Activated naive CD8-positive, alpha-beta T cell (primary cell): ENCODE data around the gene SAT1.
"Not testable (repeated sequence)": the region's sequence is repeated elsewhere in the genome, so short reads cannot be mapped to it uniquely, and the experiment has no call there.

Source experiments
- H3K27ac Mint-ChIP-seq: one replicate; pipeline ENCODE4 v1.8.0; 2021; ENCODE audit warnings: mixed read lengths
- H3K27me3 Mint-ChIP-seq: one replicate; pipeline ENCODE4 v1.8.0; 2021; ENCODE audit warnings: mixed read lengths
- H3K36me3 Mint-ChIP-seq: one replicate; pipeline ENCODE4 v1.8.0; 2021; ENCODE audit warnings: mixed read lengths
- H3K4me1 Mint-ChIP-seq: one replicate; pipeline ENCODE4 v1.8.0; 2021; ENCODE audit warnings: low read depth, mixed read lengths
- H3K4me3 Mint-ChIP-seq: one replicate; pipeline ENCODE4 v1.8.0; 2021; ENCODE audit warnings: mild to moderate bottlenecking, mixed read lengths
- H3K9me3 Mint-ChIP-seq: one replicate; pipeline ENCODE4 v1.8.0; 2021; ENCODE audit warnings: low read depth, mixed read lengths

The SAT1 gene

DNA sequence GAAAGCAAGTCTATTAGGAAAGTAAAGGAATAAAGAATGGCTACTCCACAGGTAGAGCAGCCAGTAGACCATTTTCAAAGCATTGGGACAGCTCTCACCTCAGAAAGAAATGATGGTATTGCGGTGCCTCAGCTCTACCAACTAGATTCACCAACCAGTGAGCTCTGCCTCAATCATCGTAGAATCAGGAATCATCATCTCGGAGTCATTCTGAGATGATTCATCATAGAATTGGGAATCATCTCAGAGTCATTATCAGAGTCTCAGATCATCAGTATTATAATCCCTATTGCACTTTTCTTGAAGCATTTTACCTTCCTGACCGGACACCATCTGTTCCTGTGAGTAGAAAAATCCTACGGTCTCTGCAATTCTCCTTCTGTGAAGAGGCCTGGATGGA is 17.5 kb upstream of the SAT1 start:
- no peaks in the 10 kb centered on the region for H3K9me3 Mint-ChIP-seq
- no peaks in the 10 kb centered on the region for H3K36me3 Mint-ChIP-seq
- H3K4me1 Mint-ChIP-seq: peaks cover 2% of the 10 kb centered on the region
- no peaks in the 10 kb centered on the region for H3K27me3 Mint-ChIP-seq
- H3K27ac Mint-ChIP-seq: no peak overlapping the region
- no peak overlapping the region for H3K4me3 Mint-ChIP-seq

DNA sequence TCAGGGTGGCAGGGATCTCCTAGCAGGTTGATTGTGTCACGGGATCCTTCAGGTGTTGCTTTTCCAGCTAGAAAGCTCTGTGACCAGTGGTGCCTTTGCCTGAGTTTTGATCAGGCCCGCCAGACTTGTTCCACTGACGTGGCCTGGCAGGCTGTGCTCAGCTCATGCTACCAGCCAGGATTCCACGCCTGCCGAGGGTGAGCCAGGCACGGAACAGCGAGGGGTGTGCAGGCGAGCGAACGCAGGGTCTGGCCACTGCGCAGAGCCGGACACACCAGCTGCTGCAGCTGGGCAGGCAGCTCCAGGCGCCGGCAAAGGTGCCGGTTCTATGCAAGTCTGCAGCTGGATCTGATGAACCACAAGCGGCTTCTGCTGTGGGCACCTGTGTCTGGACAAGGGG is 17.1 kb upstream of the SAT1 start:
- Mint-ChIP-seq H3K36me3 (no peaks in the 10 kb centered on the region), H3K9me3 (no peaks in the 10 kb centered on the region), H3K27me3 (no peaks in the 10 kb centered on the region), H3K4me3 (no peak overlapping the region), H3K27ac (no peak overlapping the region), H3K4me1 (peaks cover 2% of the 10 kb centered on the region)

DNA sequence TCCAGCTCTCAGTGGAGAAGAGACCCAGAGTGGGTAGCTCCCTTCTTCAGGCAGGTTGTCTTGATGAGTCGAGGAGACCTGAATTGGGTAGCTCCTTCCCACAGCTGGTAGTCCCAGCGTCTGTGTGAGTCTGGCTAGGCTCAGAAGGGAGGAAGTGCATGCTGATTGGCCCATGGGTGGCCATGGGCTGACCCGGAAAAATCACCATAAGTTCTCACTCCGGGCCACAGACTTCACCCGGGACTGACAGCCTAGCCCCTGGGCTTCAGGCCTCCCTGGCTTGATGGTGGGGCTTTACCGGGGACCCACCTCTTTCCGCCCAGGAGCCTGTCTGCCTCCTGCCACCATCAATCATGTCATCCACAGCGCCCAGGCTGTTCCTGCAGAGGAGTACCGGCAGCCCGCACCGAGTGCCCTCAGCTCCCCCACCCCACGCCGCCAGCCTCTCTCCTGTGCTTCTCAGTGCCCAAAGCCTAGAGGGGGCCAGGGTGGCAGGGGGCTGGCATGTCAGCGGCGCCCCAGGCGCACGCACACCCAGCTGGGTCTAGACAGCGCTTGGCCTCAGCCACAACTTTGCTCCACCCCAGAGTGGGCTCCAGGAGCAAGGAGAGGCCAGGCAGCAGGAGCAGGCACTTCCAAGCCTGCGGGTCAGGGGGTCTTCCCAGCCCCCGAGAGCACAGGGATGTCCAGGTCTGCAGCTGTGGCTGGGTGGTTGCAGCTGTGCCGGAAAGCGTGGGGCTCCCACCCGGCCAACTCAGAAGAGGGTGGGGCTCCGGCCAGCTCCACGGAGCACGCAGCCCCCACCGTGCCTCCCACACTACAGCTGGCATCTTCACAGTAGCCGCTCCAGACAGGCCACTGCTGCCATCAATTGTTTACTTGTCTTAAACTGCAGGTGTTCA is 16.1 kb upstream of the SAT1 start:
- no peak overlapping the region for H3K4me3 Mint-ChIP-seq
- H3K27ac Mint-ChIP-seq: no peak overlapping the region
- H3K4me1 Mint-ChIP-seq: peaks cover 2% of the 10 kb centered on the region
- no peaks in the 10 kb centered on the region for H3K36me3 Mint-ChIP-seq
- no peaks in the 10 kb centered on the region for H3K27me3 Mint-ChIP-seq
- H3K9me3 Mint-ChIP-seq: no peaks in the 10 kb centered on the region

DNA sequence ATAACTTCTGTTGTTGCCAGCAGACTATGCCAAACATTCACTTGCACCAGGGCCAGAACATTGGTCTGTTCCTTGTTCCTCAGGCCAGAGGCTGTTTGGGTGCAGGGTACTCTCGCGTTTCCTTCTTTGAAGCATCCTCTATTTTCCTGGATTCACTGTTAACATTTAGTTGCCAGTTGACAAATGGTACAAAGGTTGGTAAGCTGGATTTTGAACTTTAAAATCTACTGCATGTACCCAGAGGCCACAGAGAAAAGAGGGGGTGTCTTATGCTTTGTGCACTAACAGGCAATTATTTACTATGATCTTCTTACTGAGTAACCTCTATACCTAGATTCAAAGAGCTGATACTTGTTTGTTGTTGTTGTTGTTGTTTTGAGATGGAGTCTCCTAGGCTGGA is 12.8 kb upstream of the SAT1 start:
- H3K27ac Mint-ChIP-seq: no peak overlapping the region
- H3K4me1 Mint-ChIP-seq: peaks cover 14% of the 10 kb centered on the region
- H3K4me3 Mint-ChIP-seq: no peak overlapping the region
- no peaks in the 10 kb centered on the region for H3K9me3 Mint-ChIP-seq
- no peaks in the 10 kb centered on the region for H3K27me3 Mint-ChIP-seq
- H3K36me3 Mint-ChIP-seq: no peaks in the 10 kb centered on the region

DNA sequence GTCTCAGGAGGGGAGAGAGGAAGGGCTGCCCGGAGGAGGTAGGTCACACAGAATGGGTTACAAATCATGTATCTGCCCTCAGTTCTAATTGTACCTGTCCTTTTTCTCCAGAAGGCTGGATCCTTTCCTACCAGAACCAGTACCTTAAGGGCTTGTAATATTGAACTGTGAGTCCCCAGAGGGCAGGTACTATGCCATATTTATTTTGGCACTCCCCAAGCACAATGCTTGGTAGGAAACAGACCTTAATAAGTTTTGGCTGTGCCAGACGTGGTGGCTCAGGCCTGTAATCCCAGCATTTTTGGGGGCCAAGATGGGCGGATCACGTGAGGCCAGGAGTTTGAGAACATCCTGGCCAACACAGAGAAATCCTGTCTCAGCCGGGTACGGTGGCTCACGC is 11.9 kb upstream of the SAT1 start:
- not testable (repeated sequence) for H3K4me3 Mint-ChIP-seq, H3K36me3 Mint-ChIP-seq, H3K27ac Mint-ChIP-seq, H3K27me3 Mint-ChIP-seq, H3K9me3 Mint-ChIP-seq
- H3K4me1 Mint-ChIP-seq: peaks cover 14% of the 10 kb centered on the region

DNA sequence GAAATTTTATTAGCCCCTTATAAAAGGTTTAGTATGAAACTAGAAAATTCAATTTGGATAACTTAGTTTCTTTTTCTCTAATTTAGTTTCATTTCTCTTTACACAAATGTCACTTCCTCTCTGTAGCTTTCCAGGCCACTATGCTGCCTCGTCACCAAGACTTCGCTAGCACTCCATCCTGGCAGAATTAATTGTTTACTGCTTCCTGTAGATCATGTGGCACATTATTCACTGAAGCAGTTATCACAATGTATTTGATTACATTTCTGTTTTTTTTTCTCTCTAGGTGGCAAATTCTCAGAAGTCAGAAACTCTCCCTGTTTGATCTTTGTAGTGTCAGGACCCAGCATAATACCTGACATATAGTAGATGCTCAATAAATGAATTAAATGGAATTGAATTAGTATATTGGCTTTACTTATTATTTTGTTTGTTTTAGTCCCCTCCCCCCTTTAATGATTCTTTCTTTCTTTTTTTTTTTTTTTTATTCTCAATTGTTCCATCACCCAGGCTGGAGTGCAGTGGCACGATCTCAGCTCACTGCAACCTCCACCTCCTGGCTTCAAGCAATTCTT is 9.3 kb upstream of the SAT1 start:
- peaks cover 14% of the 10 kb centered on the region for H3K4me1 Mint-ChIP-seq
- H3K27me3 Mint-ChIP-seq: no peaks in the 10 kb centered on the region
- peak overlapping the region; percentile 76 for H3K4me3 Mint-ChIP-seq
- peak overlapping the region; percentile 96 for H3K27ac Mint-ChIP-seq
- H3K9me3 Mint-ChIP-seq: no peaks in the 10 kb centered on the region
- H3K36me3 Mint-ChIP-seq: no peaks in the 10 kb centered on the region

DNA sequence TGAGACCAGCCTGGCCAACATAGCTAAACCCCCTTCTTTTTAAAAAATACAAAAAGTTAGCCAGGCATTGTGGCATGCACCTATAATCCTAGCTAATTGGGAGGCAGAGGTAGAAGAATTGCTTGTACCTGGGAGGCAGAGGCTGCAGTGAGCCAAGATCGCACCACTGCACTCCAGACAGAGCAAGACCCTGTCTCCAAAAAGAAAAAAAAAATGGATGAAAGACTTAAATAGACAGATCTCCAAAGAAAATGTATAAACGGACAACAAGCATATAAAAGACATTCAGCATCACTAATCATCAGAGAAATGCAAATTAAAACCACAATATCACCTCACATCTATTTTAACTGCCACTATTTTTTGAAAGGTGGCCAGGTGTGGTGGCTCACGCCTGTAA is 6.6 kb upstream of the SAT1 start:
- Mint-ChIP-seq H3K9me3 (no peaks in the 10 kb centered on the region), H3K36me3 (no peaks in the 10 kb centered on the region), H3K27ac (no peak overlapping the region), H3K4me3 (no peak overlapping the region), H3K27me3 (no peaks in the 10 kb centered on the region), H3K4me1 (peaks cover 19% of the 10 kb centered on the region)

DNA sequence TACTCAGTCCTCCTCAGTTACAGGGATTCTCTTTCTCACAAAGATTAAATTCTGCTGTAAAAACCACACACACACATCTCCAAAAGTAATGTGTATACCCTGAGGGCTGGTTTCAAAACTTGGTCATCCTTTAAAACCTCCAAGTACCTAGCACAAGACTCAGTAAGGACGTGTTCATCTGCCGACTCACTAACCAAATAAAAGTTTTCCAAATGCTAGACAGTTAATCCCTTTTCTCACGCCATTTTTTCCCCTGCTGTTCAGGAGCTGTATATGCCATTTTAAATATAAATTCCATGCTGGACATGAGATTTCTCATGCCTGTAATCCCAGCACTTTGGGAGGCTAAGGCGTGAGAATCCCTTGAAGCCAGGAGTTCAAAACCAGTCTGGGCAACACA is 3.9 kb upstream of the SAT1 start:
- H3K36me3 Mint-ChIP-seq: no peaks in the 10 kb centered on the region
- no peaks in the 10 kb centered on the region for H3K27me3 Mint-ChIP-seq
- no peak overlapping the region for H3K4me3 Mint-ChIP-seq
- H3K9me3 Mint-ChIP-seq: no peaks in the 10 kb centered on the region
- peaks cover 23% of the 10 kb centered on the region for H3K4me1 Mint-ChIP-seq
- H3K27ac Mint-ChIP-seq: peak overlapping the region; percentile 22

DNA sequence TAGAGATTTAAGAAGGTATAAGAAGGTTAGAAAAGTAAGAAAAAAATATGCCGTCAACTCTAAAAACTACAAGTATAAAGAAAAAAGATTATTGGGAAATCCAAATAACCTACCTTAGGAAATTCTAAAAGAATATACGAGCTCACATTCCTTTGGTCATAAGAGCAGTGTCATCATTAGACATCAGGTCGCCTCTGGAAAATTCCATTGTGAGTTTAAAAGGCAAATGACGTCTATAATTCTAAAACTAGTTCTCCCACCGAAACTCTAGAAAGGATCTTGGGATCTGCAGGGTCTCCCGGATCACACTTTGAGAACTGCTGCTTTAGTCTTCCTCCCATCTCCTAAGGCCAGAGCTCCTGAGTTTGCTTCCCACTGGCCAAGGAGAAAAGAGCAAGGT is 518 bp upstream of the SAT1 start:
- Mint-ChIP-seq H3K4me1 (peaks cover 38% of the 10 kb centered on the region), H3K4me3 (peak overlapping the region; percentile 94)

DNA sequence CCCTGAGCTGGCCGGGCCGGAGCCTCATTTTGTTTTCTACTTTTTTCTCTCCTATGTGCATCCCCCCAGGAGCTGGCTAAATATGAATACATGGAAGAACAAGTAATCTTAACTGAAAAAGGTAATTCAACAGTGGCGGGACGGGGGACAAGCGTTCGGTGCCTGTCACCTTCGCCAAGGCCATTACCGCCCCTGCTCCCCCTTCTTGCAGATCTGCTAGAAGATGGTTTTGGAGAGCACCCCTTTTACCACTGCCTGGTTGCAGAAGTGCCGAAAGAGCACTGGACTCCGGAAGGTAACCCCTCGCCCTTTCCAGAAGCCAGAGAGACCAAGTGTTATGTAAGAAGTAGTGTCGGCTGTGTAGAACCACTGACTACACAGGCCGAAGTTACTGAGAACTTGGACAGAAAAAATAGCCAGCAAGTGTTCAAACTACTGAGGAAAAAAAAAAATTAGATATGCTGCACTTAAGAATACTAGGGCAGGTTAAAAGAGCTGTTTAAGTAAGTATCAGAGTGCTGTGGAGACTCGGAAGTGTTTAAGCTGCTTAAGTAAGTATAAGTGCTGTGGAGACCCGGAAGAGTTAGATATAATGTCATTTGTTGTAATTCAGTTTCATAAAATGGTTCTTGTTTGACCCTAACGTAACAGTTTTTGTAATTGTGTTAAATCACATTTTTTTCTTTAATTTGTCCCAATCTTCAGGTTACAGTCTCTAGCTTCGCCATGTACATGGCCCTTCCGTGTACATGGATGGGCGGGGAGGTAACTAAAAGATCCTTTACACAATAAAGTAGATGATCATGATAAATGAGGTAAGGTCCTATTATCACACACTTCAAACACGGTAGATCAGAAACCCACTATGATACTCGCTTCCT is 856 bp downstream of the SAT1 start:
- Mint-ChIP-seq H3K4me1 (peaks cover 38% of the 10 kb centered on the region), H3K27me3 (no peaks in the 10 kb centered on the region), H3K36me3 (peaks cover 4% of the 10 kb centered on the region), H3K9me3 (no peaks in the 10 kb centered on the region), H3K4me3 (peak overlapping the region; percentile 94), H3K27ac (peak overlapping the region; percentile 86)

More for the DNA sequence above, 518 bp upstream of the SAT1 start:
- peaks cover 4% of the 10 kb centered on the region for H3K36me3 Mint-ChIP-seq
- H3K27me3 Mint-ChIP-seq: no peaks in the 10 kb centered on the region
- peak overlapping the region; percentile 97 for H3K27ac Mint-ChIP-seq
- no peaks in the 10 kb centered on the region for H3K9me3 Mint-ChIP-seq

DNA sequence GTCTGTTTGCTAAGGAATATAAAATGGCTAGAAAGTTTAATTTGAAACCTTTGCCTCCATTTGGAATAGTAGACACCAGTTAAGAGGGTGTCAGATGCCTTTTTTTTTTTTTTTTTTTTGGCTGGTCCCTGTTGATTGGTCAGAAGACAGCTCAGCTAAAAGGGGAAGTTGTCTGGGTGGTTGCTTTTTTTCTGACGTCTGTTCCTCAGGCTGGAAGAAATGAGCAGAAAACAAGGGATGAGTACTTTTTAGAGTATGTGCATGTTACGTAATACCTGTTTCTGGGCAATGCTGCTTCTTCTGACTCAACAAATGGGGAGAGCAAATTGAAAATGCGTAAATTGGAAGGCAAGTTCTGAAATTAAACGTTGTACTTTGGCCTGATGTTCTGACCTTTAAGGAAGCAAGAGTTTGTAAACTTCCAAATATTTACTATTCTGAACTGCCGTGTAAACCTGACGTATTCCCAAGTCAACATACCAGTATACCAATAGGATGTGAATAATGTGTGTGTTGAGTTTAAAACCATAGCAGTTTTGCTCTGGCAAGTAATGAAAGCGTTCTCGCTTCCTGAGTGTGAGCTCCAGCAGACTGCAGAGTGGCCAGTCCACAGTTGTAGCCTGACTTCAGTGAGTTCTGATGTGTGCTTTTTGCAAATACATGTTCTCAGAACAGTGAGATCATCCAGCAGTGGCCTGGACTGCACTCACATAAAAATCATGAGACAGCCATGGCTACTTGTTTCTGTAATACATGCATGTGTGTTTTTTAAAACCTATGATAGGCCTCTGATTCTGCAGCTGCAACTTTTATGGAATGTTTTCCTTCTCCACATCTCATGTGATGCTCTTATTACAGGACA is 1.7 kb downstream of the SAT1 start:
- Mint-ChIP-seq H3K27me3 (no peaks in the 10 kb centered on the region), H3K9me3 (no peaks in the 10 kb centered on the region), H3K27ac (peak overlapping the region; percentile 86), H3K4me1 (peaks cover 38% of the 10 kb centered on the region), H3K4me3 (peak overlapping the region; percentile 94), H3K36me3 (peaks cover 4% of the 10 kb centered on the region)

DNA sequence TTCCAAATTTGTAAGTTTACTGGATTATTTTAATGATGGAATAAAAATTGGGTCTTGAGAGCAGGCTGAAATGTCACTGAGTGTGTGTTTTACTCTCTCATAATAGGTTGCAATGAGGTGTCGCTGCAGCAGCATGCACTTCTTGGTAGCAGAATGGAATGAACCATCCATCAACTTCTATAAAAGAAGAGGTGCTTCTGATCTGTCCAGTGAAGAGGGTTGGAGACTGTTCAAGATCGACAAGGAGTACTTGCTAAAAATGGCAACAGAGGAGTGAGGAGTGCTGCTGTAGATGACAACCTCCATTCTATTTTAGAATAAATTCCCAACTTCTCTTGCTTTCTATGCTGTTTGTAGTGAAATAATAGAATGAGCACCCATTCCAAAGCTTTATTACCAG is 2.6 kb downstream of the SAT1 start:
- Mint-ChIP-seq H3K4me3 (peak overlapping the region; percentile 94), H3K27ac (peak overlapping the region; percentile 58), H3K36me3 (peaks cover 4% of the 10 kb centered on the region), H3K9me3 (no peaks in the 10 kb centered on the region), H3K27me3 (no peaks in the 10 kb centered on the region), H3K4me1 (peaks cover 37% of the 10 kb centered on the region)

DNA sequence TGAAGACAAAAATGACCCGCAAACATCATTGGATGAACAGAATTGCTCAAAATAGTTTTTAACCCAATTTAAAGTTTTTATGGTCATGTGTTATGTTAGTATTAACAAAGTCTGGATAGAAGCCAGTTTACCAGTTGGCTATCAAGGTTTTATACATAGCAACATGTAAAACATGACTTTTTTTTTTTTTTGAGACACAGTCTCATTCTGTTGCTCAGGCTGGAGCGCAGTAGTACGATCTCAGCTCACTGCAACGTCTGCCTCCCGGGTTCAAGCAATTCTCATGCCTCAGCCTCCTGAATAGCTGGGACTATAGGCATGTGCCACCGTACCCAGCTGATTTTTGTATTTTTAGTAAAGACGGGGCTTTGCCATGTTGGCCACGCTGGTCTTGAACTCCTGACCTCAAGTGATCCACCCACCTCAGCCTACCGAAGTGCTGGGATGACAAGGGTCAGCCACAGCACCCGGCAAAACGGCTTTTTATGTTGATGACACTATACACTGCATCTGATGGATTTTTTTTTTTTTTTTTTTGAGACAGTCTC is 3.4 kb downstream of the SAT1 start:
- Mint-ChIP-seq H3K9me3 (no peaks in the 10 kb centered on the region), H3K27me3 (no peaks in the 10 kb centered on the region), H3K4me1 (peaks cover 31% of the 10 kb centered on the region), H3K36me3 (peaks cover 4% of the 10 kb centered on the region), H3K4me3 (no peak overlapping the region), H3K27ac (peak overlapping the region; percentile 34)

DNA sequence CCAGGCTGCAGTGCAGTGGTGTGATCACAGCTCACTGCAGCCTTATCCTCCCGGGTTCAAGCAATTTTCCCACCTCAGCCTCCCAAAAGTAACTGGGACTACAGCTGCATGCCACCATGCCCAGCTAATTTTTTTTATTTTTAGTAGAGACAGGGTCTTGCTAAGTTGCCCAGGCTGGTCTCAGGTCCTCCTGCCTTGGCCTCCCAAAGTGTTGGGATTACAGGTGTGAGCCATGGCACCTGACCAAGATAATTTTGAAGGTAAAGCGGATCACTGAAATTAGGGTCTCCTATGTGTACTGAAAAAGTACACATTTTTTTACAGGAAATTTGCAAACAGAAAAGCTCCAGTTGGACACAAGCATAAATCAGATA is 4.8 kb downstream of the SAT1 start:
- H3K27ac Mint-ChIP-seq: no peak overlapping the region
- no peaks in the 10 kb centered on the region for H3K9me3 Mint-ChIP-seq
- H3K27me3 Mint-ChIP-seq: no peaks in the 10 kb centered on the region
- H3K36me3 Mint-ChIP-seq: peaks cover 4% of the 10 kb centered on the region
- H3K4me3 Mint-ChIP-seq: no peak overlapping the region
- H3K4me1 Mint-ChIP-seq: peaks cover 22% of the 10 kb centered on the region
